ENCODE measurements around the gene HSD17B3.

HSD17B3 gene

DNA sequence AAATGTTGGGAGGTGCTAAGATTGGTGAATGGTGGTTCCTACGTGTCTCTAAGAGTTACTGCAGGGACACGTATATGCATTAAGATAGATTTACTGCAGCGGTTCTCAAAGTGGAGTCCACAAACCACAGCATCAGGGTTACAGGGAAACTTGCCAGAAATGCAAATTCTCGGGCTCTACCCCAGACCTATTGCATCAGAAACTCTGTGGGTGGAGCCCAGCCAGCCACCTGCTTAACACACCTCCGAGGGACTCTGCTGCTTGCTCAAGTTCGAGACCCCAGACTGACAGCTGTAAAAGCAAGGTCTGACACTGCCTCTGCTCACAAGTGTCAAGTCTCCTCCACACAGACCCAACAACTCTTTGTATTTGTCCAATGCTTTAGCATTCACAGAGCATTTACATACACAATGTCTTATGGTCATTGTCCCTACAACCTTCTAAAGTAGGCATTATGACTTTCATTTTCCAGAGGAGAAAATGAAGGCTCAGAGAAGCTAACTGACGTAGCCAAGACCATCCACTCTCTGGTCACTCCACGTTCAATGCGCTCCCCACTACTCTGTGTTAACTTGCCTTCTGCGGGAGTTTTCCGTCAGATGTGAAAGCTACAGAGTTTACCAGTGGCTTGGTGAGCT is 48.8 kb downstream of the HSD17B3 start:
- no peak overlapping the region for H3K9ac ChIP-seq
- no peak overlapping the region for H3K4me3 ChIP-seq (ENCODE audit: low read depth, low read length)
- H3K79me2 ChIP-seq = no peaks in the 10 kb centered on the region
- H3K27me3 ChIP-seq (ENCODE audit: control insufficient read depth, insufficient read depth, low read length) = no peaks in the 10 kb centered on the region
- no peak overlapping the region for H3K4me2 ChIP-seq (ENCODE audit: low read length)
- H3K36me3 ChIP-seq (ENCODE audit: control insufficient read depth, insufficient read depth, low read length) = no peaks in the 10 kb centered on the region
- H2AFZ ChIP-seq = no peak overlapping the region
- H3K9me3 ChIP-seq (ENCODE audit: control insufficient read depth, low read length) = no peaks in the 10 kb centered on the region
- no peaks in the 10 kb centered on the region for H3K4me1 ChIP-seq
- no peak overlapping the region for H3K27ac ChIP-seq
- TF ChIP-seq, protein P1, sequence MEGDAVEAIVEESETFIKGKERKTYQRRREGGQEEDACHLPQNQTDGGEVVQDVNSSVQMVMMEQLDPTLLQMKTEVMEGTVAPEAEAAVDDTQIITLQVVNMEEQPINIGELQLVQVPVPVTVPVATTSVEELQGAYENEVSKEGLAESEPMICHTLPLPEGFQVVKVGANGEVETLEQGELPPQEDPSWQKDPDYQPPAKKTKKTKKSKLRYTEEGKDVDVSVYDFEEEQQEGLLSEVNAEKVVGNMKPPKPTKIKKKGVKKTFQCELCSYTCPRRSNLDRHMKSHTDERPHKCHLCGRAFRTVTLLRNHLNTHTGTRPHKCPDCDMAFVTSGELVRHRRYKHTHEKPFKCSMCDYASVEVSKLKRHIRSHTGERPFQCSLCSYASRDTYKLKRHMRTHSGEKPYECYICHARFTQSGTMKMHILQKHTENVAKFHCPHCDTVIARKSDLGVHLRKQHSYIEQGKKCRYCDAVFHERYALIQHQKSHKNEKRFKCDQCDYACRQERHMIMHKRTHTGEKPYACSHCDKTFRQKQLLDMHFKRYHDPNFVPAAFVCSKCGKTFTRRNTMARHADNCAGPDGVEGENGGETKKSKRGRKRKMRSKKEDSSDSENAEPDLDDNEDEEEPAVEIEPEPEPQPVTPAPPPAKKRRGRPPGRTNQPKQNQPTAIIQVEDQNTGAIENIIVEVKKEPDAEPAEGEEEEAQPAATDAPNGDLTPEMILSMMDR (IDR thresholded peaks at IDR 0.05) = no peak

DNA sequence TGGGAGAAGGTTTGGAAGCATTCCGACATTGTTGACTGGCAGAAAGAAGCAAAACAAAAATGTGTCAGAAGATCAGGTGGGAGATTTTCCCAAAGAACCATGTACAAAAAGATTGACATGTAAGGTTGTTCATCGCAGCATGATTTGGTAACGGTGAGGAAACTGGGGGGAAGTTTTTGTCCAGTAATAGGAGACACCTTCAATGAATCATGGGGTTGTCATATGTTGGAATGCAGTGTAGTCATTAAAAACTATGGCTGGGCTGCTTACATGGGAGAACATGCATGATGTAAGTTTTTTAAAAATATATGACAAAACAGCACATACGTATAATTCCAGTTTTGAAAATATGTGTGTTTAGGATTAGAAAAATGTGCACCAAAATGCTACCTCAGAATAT is 50.5 kb downstream of the HSD17B3 start:
- H3K27me3 ChIP-seq (ENCODE audit: control insufficient read depth, insufficient read depth, low read length) = no peaks in the 10 kb centered on the region
- TF ChIP-seq, protein P1 (IDR thresholded peaks at IDR 0.05) = no peak
- no peak overlapping the region for H2AFZ ChIP-seq
- H3K4me1 ChIP-seq = no peaks in the 10 kb centered on the region
- no peak overlapping the region for H3K27ac ChIP-seq
- H3K4me3 ChIP-seq (ENCODE audit: low read depth, low read length) = no peak overlapping the region
- H3K36me3 ChIP-seq (ENCODE audit: control insufficient read depth, insufficient read depth, low read length) = no peaks in the 10 kb centered on the region
- no peak overlapping the region for H3K9ac ChIP-seq
- no peaks in the 10 kb centered on the region for H3K9me3 ChIP-seq (ENCODE audit: control insufficient read depth, low read length)
- no peak overlapping the region for H3K4me2 ChIP-seq (ENCODE audit: low read length)
- no peaks in the 10 kb centered on the region for H3K79me2 ChIP-seq

DNA sequence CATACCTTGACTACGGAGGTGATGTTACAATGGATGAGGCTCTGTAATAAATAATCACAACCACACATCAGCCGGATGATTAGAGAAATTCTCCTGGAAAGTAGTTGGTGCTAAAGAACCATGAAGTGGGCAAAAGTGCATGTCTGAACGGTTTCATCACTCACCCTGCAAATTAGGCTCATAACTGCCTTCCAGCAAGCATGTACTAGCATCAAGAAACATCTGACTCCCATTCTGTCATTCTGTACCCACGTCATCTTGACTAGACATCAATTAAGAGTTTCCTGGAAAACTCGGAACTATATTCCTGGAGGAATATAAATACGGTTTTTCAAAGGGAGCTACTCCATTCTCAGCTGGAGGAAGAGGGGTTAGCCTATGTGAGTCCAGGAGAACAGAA is 52.2 kb downstream of the HSD17B3 start:
- Histone ChIP-seq H3K9me3 (ENCODE audit: control insufficient read depth, low read length) (no peaks in the 10 kb centered on the region), H3K36me3 (ENCODE audit: control insufficient read depth, insufficient read depth, low read length) (no peaks in the 10 kb centered on the region), H3K27ac (no peak overlapping the region), H3K79me2 (no peaks in the 10 kb centered on the region), H3K4me1 (no peaks in the 10 kb centered on the region), H3K4me3 (ENCODE audit: low read depth, low read length) (no peak overlapping the region), H3K9ac (no peak overlapping the region), H3K27me3 (ENCODE audit: control insufficient read depth, insufficient read depth, low read length) (no peaks in the 10 kb centered on the region), H2AFZ (no peak overlapping the region), H3K4me2 (ENCODE audit: low read length) (no peak overlapping the region)
- TF ChIP-seq, protein P1 (IDR thresholded peaks at IDR 0.05) = no peak

DNA sequence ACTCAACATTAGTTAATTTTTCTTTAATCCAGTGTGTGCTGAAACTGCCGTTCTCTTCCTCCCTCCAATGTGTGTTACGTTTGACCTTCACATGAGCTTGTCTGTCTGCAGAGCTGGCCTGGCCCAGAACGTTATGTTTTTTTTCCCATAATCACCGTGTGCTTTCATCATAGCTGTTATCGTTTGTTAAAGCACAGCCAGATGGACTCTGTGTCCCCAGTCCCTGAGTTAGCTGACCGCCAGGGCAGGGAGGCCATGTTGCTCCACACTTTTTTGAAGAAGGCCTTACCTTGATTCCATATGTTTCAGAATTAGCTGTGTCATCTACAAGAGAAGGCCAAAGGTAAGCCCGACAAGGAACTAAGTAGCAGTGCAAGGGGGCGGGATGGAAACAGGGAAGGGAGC is 55.7 kb downstream of the HSD17B3 start:
- TF ChIP-seq, protein P1 (IDR thresholded peaks at IDR 0.05) = no peak
- H3K4me1 ChIP-seq = no peaks in the 10 kb centered on the region
- no peaks in the 10 kb centered on the region for H3K27me3 ChIP-seq (ENCODE audit: control insufficient read depth, insufficient read depth, low read length)
- no peak overlapping the region for H2AFZ ChIP-seq
- no peak overlapping the region for H3K27ac ChIP-seq
- no peaks in the 10 kb centered on the region for H3K9me3 ChIP-seq (ENCODE audit: control insufficient read depth, low read length)
- no peaks in the 10 kb centered on the region for H3K79me2 ChIP-seq
- H3K9ac ChIP-seq = no peak overlapping the region
- no peak overlapping the region for H3K4me3 ChIP-seq (ENCODE audit: low read depth, low read length)
- no peaks in the 10 kb centered on the region for H3K36me3 ChIP-seq (ENCODE audit: control insufficient read depth, insufficient read depth, low read length)
- H3K4me2 ChIP-seq (ENCODE audit: low read length) = no peak overlapping the region

DNA sequence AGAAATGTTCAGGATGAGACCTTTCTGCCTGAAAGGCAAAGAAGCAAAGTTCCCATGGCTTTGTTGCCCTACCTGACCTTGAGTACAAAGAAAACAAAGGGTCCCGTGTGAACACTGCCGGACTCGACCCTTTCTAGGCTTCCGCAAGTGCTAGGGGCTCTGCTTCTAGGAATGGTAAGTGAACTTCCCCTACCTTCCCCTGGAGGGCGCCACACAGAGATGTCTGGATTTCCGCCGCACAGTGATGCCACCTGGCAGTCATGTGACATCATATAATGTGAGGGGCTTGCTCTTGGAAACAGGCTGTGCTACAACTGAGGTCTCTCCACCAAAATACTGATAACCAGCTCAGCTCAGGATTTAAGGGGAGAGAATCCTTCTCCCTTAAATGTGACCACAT is 56.6 kb downstream of the HSD17B3 start:
- Histone ChIP-seq H2AFZ (no peak overlapping the region), H3K27ac (no peak overlapping the region), H3K9ac (no peak overlapping the region), H3K27me3 (ENCODE audit: control insufficient read depth, insufficient read depth, low read length) (no peaks in the 10 kb centered on the region), H3K4me1 (no peaks in the 10 kb centered on the region), H3K36me3 (ENCODE audit: control insufficient read depth, insufficient read depth, low read length) (no peaks in the 10 kb centered on the region), H3K4me3 (ENCODE audit: low read depth, low read length) (no peak overlapping the region), H3K9me3 (ENCODE audit: control insufficient read depth, low read length) (no peaks in the 10 kb centered on the region), H3K4me2 (ENCODE audit: low read length) (no peak overlapping the region), H3K79me2 (no peaks in the 10 kb centered on the region)
- TF ChIP-seq, protein P1 (IDR thresholded peaks at IDR 0.05) = no peak

Data from parathyroid adenoma (tissue), 2 donors.